Body of pancreas (tissue), 4 donors: ENCODE results near the gene ENOPH1.

Experiments
- POLR2A ChIP-seq, 3 donors: fragments of 450-650 bp; IDR thresholded peaks; one replicate each; pipeline ENCODE4 v1.6.1; 2016; ENCODE audit warnings: antibody characterized with exemption in 3 of 3, mild to moderate bottlenecking in 2 of 3
- TF ChIP-seq, protein P1 (sequence below), 7 experiments: fragments of 450-650 bp in 4 of 7; fragments of 200-600 bp in 3 of 7; sonication (generic) in 3 of 7; IDR thresholded peaks; one replicate each; pipeline ENCODE4 v1.5.1; 2016 to 2019; ENCODE audit warnings: antibody characterized with exemption in 7 of 7

GRCh38 chr4:82473621-82474164, 43.3 kb downstream of the ENOPH1 start:
- TF ChIP-seq, protein P1, sequence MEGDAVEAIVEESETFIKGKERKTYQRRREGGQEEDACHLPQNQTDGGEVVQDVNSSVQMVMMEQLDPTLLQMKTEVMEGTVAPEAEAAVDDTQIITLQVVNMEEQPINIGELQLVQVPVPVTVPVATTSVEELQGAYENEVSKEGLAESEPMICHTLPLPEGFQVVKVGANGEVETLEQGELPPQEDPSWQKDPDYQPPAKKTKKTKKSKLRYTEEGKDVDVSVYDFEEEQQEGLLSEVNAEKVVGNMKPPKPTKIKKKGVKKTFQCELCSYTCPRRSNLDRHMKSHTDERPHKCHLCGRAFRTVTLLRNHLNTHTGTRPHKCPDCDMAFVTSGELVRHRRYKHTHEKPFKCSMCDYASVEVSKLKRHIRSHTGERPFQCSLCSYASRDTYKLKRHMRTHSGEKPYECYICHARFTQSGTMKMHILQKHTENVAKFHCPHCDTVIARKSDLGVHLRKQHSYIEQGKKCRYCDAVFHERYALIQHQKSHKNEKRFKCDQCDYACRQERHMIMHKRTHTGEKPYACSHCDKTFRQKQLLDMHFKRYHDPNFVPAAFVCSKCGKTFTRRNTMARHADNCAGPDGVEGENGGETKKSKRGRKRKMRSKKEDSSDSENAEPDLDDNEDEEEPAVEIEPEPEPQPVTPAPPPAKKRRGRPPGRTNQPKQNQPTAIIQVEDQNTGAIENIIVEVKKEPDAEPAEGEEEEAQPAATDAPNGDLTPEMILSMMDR (IDR thresholded peaks at IDR 0.05) = no peak
- no peak for TF ChIP-seq POLR2A (IDR thresholded peaks at IDR 0.05)
